Spinal cord (tissue), 10 donors: ENCODE data around the gene GP1BB. TPM values are rescaled to one million over a fixed set of nuclear protein-coding genes. Genes with fewer than 3 reads are reported as not detected.

Source experiments
- DNase-seq, 6 donors: peaks; one replicate each; pipeline versions ENCODE4 v3.0.0 to v3.0.0-alpha.2; 2013 to 2015; ENCODE audit warnings: low spot score in 6 of 6, low read depth in 4 of 6
- H3K27ac ChIP-seq: one replicate; pipeline ENCODE4 v1.5.1; 2013; ENCODE audit warnings: low read depth, low read length, control low read depth
- H3K27me3 ChIP-seq: one replicate; pipeline ENCODE4 v1.6.1; 2013; ENCODE audit warnings: low read length; ENCODE audit not compliant: control insufficient read depth, insufficient read depth
- H3K36me3 ChIP-seq: one replicate; pipeline ENCODE4 v1.6.1; 2013; ENCODE audit warnings: low read length; ENCODE audit not compliant: control insufficient read depth, insufficient read depth
- H3K4me1 ChIP-seq: one replicate; pipeline ENCODE4 v1.6.1; 2013; ENCODE audit warnings: low read length; ENCODE audit not compliant: control insufficient read depth, insufficient read depth
- H3K4me3 ChIP-seq: one replicate; pipeline ENCODE4 v1.5.1; 2013; ENCODE audit warnings: low read depth, low read length, control low read depth
- H3K9me3 ChIP-seq: one replicate; pipeline ENCODE4 v1.6.1; 2013; ENCODE audit warnings: low read length; ENCODE audit not compliant: control insufficient read depth, insufficient read depth
- WGBS: methylation state at CpG from one replicate; pipeline ENCODE4 v1.1.5; 2013; ENCODE audit warnings: missing lambda C conversion rate; ENCODE audit not compliant: insufficient coverage; 5-methylcytosine and 5-hydroxymethylcytosine counted together
- polyA plus RNA-seq, 2 donors: library from polyadenylated mRNA; unstranded; fragments of 120-200 nt; gene quantifications; one replicate each; pipeline ENCODE4 v1.2.1, GENCODE V29; 2013; ENCODE audit not compliant: insufficient read length in 2 of 2
- total RNA-seq, 2 donors: library from RNA; depleted of rRNA in 1 of 2; stranded (reverse); fragments of 120-200 nt in 1 of 2; fragments of >200 nt in 1 of 2; gene quantifications; one replicate each; pipeline versions ENCODE4 v1.2.3 to v1.2.4, GENCODE V29; 2013 to 2014
- donor health status: healthy.

Gene GP1BB
- total and polyA plus RNA-seq, 4 donors: 5.3 to 50.5 (median 27.1) TPM

GRCh38 chr22:19718456-19719049, 4.8 kb upstream of the GP1BB start:
- Histone ChIP-seq H3K27me3 (peaks cover 18% of the 10 kb centered on the region), H3K4me1 (peaks cover 75% of the 10 kb centered on the region), H3K4me3 (no peak overlapping the region), H3K27ac (no peak overlapping the region), H3K36me3 (peaks cover 66% of the 10 kb centered on the region), H3K9me3 (no peaks in the 10 kb centered on the region)
- 5% methylated on average over 70 of the region's 70 CpGs for WGBS
- DNase-seq: no peak

- Histone ChIP-seq H3K27ac (no peak overlapping the region), H3K4me3 (no peak overlapping the region), H3K4me1 (peaks cover 71% of the 10 kb centered on the region), H3K36me3 (peaks cover 67% of the 10 kb centered on the region), H3K9me3 (no peaks in the 10 kb centered on the region), H3K27me3 (peaks cover 18% of the 10 kb centered on the region)
- WGBS: 19% methylated on average over 29 of the region's 31 CpGs
- DNase-seq: no peak
These were observed 4.3 kb upstream of the GP1BB start for GRCh38 chr22:19719050-19719482.

GRCh38 chr22:19719488-19720021, 3.8 kb upstream of the GP1BB start:
- DNase-seq: no peak
- 83% methylated on average over 11 of the region's 12 CpGs for WGBS
- Histone ChIP-seq H3K4me1 (peaks cover 71% of the 10 kb centered on the region), H3K27ac (no peak overlapping the region), H3K27me3 (peaks cover 20% of the 10 kb centered on the region), H3K4me3 (no peak overlapping the region), H3K9me3 (no peaks in the 10 kb centered on the region), H3K36me3 (peaks cover 70% of the 10 kb centered on the region)

GRCh38 chr22:19720150-19720827, 3.0 kb upstream of the GP1BB start:
- 78% methylated on average over 26 of the region's 26 CpGs for WGBS
- peaks cover 65% of the 10 kb centered on the region for H3K4me1 ChIP-seq
- peaks cover 26% of the 10 kb centered on the region for H3K27me3 ChIP-seq
- H3K4me3 ChIP-seq: no peak overlapping the region
- no peak overlapping the region for H3K27ac ChIP-seq
- H3K9me3 ChIP-seq: no peaks in the 10 kb centered on the region
- H3K36me3 ChIP-seq: peaks cover 77% of the 10 kb centered on the region
- DNase-seq: no peak

DNA sequence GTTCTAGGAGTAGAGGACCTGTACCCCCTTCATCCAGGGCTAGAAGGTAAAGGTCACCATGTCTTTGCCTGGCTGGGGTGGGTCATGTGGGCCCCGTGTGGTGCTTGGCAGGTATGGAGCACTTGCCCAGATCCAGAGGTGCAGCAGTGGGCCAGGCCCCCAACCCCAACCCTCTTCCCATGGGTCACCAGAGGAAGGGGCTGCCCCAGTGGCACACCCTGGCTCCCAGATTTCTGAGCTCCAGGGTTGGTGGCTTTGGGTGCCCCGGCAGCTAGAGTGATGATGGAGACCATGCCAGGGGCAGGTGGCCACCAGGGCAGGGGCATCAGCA, 2.4 kb upstream of the GP1BB start:
- peaks cover 74% of the 10 kb centered on the region for H3K36me3 ChIP-seq
- H3K27me3 ChIP-seq: peaks cover 26% of the 10 kb centered on the region
- DNase-seq: no peak
- WGBS: 90% methylated on average over 2 of the region's 2 CpGs
- H3K4me1 ChIP-seq: peaks cover 58% of the 10 kb centered on the region
- no peak overlapping the region for H3K4me3 ChIP-seq
- no peak overlapping the region for H3K27ac ChIP-seq
- H3K9me3 ChIP-seq: no peaks in the 10 kb centered on the region

DNA sequence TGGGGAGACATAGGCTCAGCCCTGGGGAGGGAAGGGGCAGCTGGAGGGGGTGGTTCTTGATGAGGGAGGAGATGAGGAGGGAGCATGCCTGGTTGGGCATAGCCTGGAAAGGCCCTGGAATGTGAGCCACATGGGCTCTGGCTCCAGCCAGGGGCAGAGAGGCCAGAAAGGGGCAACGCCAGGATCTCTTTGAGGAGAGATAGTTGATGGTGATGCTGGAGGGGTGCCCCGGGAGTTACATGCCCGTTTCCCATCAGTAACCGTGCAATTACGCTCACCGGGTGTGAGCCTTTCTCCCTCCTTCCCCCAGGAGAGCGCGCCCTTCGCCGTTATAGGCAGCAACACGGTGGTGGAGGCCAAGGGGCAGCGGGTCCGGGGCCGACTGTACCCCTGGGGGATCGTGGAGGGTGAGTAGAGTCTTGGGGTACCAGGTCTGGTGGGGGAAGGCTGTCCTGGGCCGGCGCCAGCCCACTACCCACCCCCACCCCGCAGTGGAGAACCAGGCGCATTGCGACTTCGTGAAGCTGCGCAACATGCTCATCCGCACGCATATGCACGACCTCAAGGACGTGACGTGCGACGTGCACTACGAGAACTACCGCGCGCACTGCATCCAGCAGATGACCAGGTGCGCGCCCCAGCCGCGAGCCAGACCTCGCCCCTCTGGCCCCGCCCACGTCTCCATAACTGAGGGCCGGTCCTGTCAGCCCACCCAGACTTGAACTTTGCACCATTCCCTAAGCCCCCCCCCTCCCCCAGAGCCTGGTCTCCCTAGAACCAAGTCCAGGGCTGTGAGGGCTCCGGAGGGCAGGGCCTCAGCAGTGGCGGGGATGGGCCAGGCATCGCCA, 1.8 kb upstream of the GP1BB start:
- Histone ChIP-seq H3K9me3 (no peaks in the 10 kb centered on the region), H3K27ac (no peak overlapping the region), H3K36me3 (peaks cover 69% of the 10 kb centered on the region), H3K4me1 (peaks cover 52% of the 10 kb centered on the region), H3K4me3 (no peak overlapping the region), H3K27me3 (peaks cover 26% of the 10 kb centered on the region)
- 70% methylated on average over 25 of the region's 44 CpGs for WGBS
- no peak for DNase-seq

DNA sequence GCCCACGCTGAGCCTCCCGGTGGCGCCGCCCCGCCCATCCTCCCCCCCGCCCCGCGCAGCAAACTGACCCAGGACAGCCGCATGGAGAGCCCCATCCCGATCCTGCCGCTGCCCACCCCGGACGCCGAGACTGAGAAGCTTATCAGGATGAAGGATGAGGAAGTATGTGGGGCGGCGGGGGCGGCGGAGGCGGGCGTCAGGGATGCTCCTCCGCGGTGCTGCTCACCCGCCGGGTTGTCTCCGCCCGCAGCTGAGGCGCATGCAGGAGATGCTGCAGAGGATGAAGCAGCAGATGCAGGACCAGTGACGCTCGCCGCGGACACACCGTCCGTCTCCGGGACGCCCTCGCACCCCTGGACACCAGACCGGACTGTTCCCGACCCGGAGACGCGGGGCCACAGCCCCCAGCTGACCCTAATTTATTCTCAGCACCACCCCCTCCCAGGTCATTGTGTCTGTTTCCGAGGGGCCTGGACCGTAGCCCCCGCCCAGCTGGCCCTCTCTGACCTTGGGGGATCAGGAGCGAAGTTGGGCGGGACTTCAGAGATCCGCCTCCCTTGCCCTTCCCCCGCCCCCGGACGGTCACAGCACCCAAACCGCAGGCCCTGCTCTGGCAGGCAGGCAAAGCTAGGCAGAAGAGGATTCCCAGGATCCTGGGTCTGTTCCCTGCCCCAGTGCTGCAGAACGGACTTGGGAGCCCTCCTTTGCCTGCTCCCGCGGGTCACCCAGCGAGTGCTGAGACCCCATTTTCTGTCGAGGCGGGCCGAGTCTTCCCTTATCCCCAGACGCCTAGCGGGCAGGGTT, 959 bp upstream of the GP1BB start:
- WGBS: 69% methylated on average over 47 of the region's 60 CpGs
- Histone ChIP-seq H3K36me3 (peaks cover 62% of the 10 kb centered on the region), H3K27ac (no peak overlapping the region), H3K27me3 (peaks cover 26% of the 10 kb centered on the region), H3K4me3 (no peak overlapping the region), H3K9me3 (no peaks in the 10 kb centered on the region), H3K4me1 (peaks cover 44% of the 10 kb centered on the region)
- DNase-seq: no peak

DNA sequence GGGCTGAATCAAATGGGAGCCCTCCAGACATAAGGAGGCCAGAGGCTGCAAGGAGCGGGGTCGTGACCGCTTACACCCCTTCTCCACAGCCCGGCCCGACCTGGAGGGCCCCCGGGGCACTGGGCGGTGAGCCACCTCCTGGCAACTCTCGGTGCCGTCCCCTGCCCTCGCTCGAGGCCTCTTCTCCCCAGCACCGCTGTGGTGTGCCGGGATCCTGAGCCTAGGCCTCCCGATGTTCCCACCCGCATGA, 432 bp upstream of the GP1BB start:
- no peak for DNase-seq
- 68% methylated on average over 15 of the region's 15 CpGs for WGBS

More for the DNA sequence above, 432 bp upstream of the GP1BB start:
- peaks cover 60% of the 10 kb centered on the region for H3K36me3 ChIP-seq
- no peaks in the 10 kb centered on the region for H3K9me3 ChIP-seq
- peaks cover 26% of the 10 kb centered on the region for H3K27me3 ChIP-seq
- H3K4me1 ChIP-seq: peaks cover 39% of the 10 kb centered on the region
- no peak overlapping the region for H3K4me3 ChIP-seq
- no peak overlapping the region for H3K27ac ChIP-seq
